Smooth muscle cell (in vitro differentiated cells): Measurements from ENCODE around the gene ZXDC. TPM values are rescaled to one million over a fixed set of nuclear protein-coding genes. Genes with fewer than 3 reads are reported as not detected.

ENCODE experiments used
- DNase-seq: peaks from one replicate; lab custom pipeline; 2025; ENCODE audit not compliant: unreplicated experiment; lab: John Stamatoyannopoulos, UW
- H2AFZ ChIP-seq: fragments of 200-600 bp; sonication (generic); 2 replicates; pipeline ENCODE4 v1.6.0; 2016; ENCODE audit warnings: antibody characterized with exemption, low read depth, mild to moderate bottlenecking
- H3F3A ChIP-seq: fragments of 200-600 bp; sonication (generic); 2 replicates; pipeline ENCODE4 v1.6.0; 2017; ENCODE audit warnings: antibody characterized with exemption, low read depth
- H3K27ac ChIP-seq: fragments of 200-600 bp; sonication (generic); 2 replicates; pipeline ENCODE4 v1.5.1; 2016; ENCODE audit warnings: low read depth, mild to moderate bottlenecking
- H3K27me3 ChIP-seq: fragments of 200-600 bp; sonication (generic); 2 replicates; pipeline ENCODE4 v1.6.1; 2016; ENCODE audit warnings: low read depth, mild to moderate bottlenecking
- H3K36me3 ChIP-seq: fragments of 200-600 bp; sonication (generic); 2 replicates; pipeline ENCODE4 v1.5.1; 2016; ENCODE audit warnings: low read depth
- H3K4me1 ChIP-seq: fragments of 200-600 bp; sonication (generic); 2 replicates; pipeline ENCODE4 v1.5.1; 2016; ENCODE audit warnings: low read depth
- H3K4me2 ChIP-seq: fragments of 200-600 bp; sonication (generic); 2 replicates; pipeline ENCODE4 v1.6.0; 2016; ENCODE audit warnings: mild to moderate bottlenecking
- H3K4me3 ChIP-seq: fragments of 200-600 bp; sonication (generic); 2 replicates; pipeline ENCODE4 v1.5.1; 2016; ENCODE audit warnings: mild to moderate bottlenecking
- H3K79me2 ChIP-seq: fragments of 200-600 bp; sonication (generic); 2 replicates; pipeline ENCODE4 v1.6.0; 2016; ENCODE audit warnings: low read depth, mild to moderate bottlenecking
- H3K9ac ChIP-seq: fragments of 200-600 bp; sonication (generic); 2 replicates; pipeline ENCODE4 v1.6.0; 2016; ENCODE audit warnings: low read depth
- H3K9me3 ChIP-seq: fragments of 200-600 bp; sonication (generic); replicated peaks from 2 replicates; pipeline ENCODE4 v1.5.1; 2016; ENCODE audit warnings: low read depth
- H4K20me1 ChIP-seq: fragments of 200-600 bp; sonication (generic); 2 replicates; pipeline ENCODE4 v1.6.0; 2016; ENCODE audit warnings: low read depth
- CTCF ChIP-seq: fragments of 200-600 bp; sonication (generic); IDR thresholded peaks from 2 replicates; pipeline ENCODE4 v1.5.1; 2017; ENCODE audit warnings: borderline replicate concordance, mild to moderate bottlenecking, antibody characterized with exemption; ENCODE audit not compliant: insufficient read depth, poor library complexity, severe bottlenecking
- WGBS: methylation state at CpG from one replicate; pipeline ENCODE4 v1.1.7; 2016; ENCODE audit warnings: low lambda C conversion rate; 5-methylcytosine and 5-hydroxymethylcytosine counted together
- polyA plus RNA-seq: library from polyadenylated mRNA; unstranded; fragments of >200 nt; fragmentation: Nextera tagmentation; extraction: Ambion mirVana; gene quantifications from 2 replicates; pipeline ENCODE4 v1.2.1, GENCODE V29; 2016
- total RNA-seq: library from RNA; depleted of rRNA; stranded (reverse); fragments of >200 nt; gene quantifications from 2 replicates; pipeline ENCODE4 v1.2.3, GENCODE V29; 2014

The ZXDC gene
- total RNA-seq = 18.8 and 20.4 TPM in 2 replicates
- polyA plus RNA-seq = 9.2 and 16.2 TPM in 2 replicates

GRCh38 chr3:126475413-126476114 lies at the start of gene ZXDC:
Gene ZXDC, minus strand, starts transcription at chr3:126475891. Its CDS starts 26 bp downstream, at chr3:126475865.
- Histone ChIP-seq H2AFZ (peak within 1 kb of the TSS; percentile 99), H3K9ac (peak within 1 kb of the TSS; percentile 68), H3K27ac (peak within 1 kb of the TSS; percentile 69), H4K20me1 (peaks cover 45% of the 10 kb centered on the region), H3K27me3 (no peaks in the 10 kb centered on the region), H3K4me1 (peaks cover 33% of the 10 kb centered on the region), H3K36me3 (no peaks in the 10 kb centered on the region), H3K4me2 (peak within 1 kb of the TSS; percentile 98), H3K9me3 (no peaks in the 10 kb centered on the region), H3K79me2 (peaks cover 43% of the 10 kb centered on the region), H3K4me3 (peak within 1 kb of the TSS; percentile 72), H3F3A (no peaks in the 10 kb centered on the region)
- WGBS = under 1% methylated on average over 67 of the region's 112 CpGs
- peak; percentile 81 for DNase-seq
- TF ChIP-seq CTCF = peak; percentile 36

GRCh38 chr3:126525091-126525852 lies 49.6 kb upstream of the ZXDC start:
- Histone ChIP-seq H2AFZ (no peak overlapping the region), H3K36me3 (no peaks in the 10 kb centered on the region), H4K20me1 (no peaks in the 10 kb centered on the region), H3K4me1 (no peaks in the 10 kb centered on the region), H3K9ac (no peak overlapping the region), H3K9me3 (no peaks in the 10 kb centered on the region), H3K79me2 (no peaks in the 10 kb centered on the region), H3K27me3 (peaks cover 27% of the 10 kb centered on the region), H3K4me2 (no peak overlapping the region), H3K27ac (no peak overlapping the region), H3F3A (no peaks in the 10 kb centered on the region), H3K4me3 (peak overlapping the region; percentile 51)
- no peak for DNase-seq
- 71% methylated on average over 8 of the region's 12 CpGs for WGBS
- no peak for TF ChIP-seq CTCF

- H3F3A ChIP-seq = no peaks in the 10 kb centered on the region
- H3K4me3 ChIP-seq = peak overlapping the region; percentile 51
- WGBS = 17% methylated on average over 25 of the region's 31 CpGs
- H3K9me3 ChIP-seq = no peaks in the 10 kb centered on the region
- H3K36me3 ChIP-seq = no peaks in the 10 kb centered on the region
- peaks cover 28% of the 10 kb centered on the region for H3K27me3 ChIP-seq
- DNase-seq = no peak
- no peaks in the 10 kb centered on the region for H3K79me2 ChIP-seq
- H3K9ac ChIP-seq = no peak overlapping the region
- H3K4me2 ChIP-seq = peak overlapping the region; percentile 92
- no peak overlapping the region for H3K27ac ChIP-seq
- no peak for TF ChIP-seq CTCF
- H2AFZ ChIP-seq = no peak overlapping the region
- no peaks in the 10 kb centered on the region for H3K4me1 ChIP-seq
- H4K20me1 ChIP-seq = no peaks in the 10 kb centered on the region
Observed at GRCh38 chr3:126524429-126524988, 48.8 kb upstream of the ZXDC start.
